ENCODE measurements around the gene PAPOLA. TPM values are rescaled to one million over a fixed set of nuclear protein-coding genes. Genes with fewer than 3 reads are reported as not detected.

Gene PAPOLA
- total RNA-seq, 3 donors from 2014 or later, result 110 to 254 (median 187) TPM

- H3K27ac ChIP-seq, result no peak overlapping the region
- no peak overlapping the region for H3K4me3 ChIP-seq
- no peaks in the 10 kb centered on the region for H3K9me3 ChIP-seq
- DNase-seq (ENCODE audit: low spot score in 2 of 2), result no peak
- H3K27me3 ChIP-seq, result no peaks in the 10 kb centered on the region
- H3K36me3 ChIP-seq, result no peaks in the 10 kb centered on the region
- H3K4me1 ChIP-seq, result no peaks in the 10 kb centered on the region
- intact Hi-C loops (cut with DNase I; ENCODE audit: low total_unique reads), result no loop called here
- TF ChIP-seq, protein P1, sequence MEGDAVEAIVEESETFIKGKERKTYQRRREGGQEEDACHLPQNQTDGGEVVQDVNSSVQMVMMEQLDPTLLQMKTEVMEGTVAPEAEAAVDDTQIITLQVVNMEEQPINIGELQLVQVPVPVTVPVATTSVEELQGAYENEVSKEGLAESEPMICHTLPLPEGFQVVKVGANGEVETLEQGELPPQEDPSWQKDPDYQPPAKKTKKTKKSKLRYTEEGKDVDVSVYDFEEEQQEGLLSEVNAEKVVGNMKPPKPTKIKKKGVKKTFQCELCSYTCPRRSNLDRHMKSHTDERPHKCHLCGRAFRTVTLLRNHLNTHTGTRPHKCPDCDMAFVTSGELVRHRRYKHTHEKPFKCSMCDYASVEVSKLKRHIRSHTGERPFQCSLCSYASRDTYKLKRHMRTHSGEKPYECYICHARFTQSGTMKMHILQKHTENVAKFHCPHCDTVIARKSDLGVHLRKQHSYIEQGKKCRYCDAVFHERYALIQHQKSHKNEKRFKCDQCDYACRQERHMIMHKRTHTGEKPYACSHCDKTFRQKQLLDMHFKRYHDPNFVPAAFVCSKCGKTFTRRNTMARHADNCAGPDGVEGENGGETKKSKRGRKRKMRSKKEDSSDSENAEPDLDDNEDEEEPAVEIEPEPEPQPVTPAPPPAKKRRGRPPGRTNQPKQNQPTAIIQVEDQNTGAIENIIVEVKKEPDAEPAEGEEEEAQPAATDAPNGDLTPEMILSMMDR (IDR thresholded peaks at IDR 0.05), result no peak
- no peak for TF ChIP-seq POLR2AphosphoS5 (IDR thresholded peaks at IDR 0.05)
- no peak for TF ChIP-seq POLR2A (IDR thresholded peaks at IDR 0.05)
Observed at GRCh38 chr14:96478119-96478518, 24.1 kb upstream of the PAPOLA start.

- no peaks in the 10 kb centered on the region for H3K9me3 ChIP-seq
- TF ChIP-seq, protein P1 (IDR thresholded peaks at IDR 0.05), result no peak
- TF ChIP-seq POLR2A (IDR thresholded peaks at IDR 0.05), result no peak
- TF ChIP-seq POLR2AphosphoS5 (IDR thresholded peaks at IDR 0.05), result no peak
- no peaks in the 10 kb centered on the region for H3K36me3 ChIP-seq
- H3K4me1 ChIP-seq, result no peaks in the 10 kb centered on the region
- H3K27me3 ChIP-seq, result no peaks in the 10 kb centered on the region
- H3K27ac ChIP-seq, result no peak overlapping the region
- no peak for DNase-seq (ENCODE audit: low spot score in 2 of 2)
- intact Hi-C loops (cut with DNase I; ENCODE audit: low total_unique reads), result no loop called here
- H3K4me3 ChIP-seq, result no peak overlapping the region
Observed at GRCh38 chr14:96479435-96480146, 22.6 kb upstream of the PAPOLA start.

GRCh38 chr14:96481731-96482314, 20.4 kb upstream of the PAPOLA start:
- Histone ChIP-seq H3K9me3 (no peaks in the 10 kb centered on the region), H3K4me3 (no peak overlapping the region), H3K27me3 (no peaks in the 10 kb centered on the region), H3K36me3 (no peaks in the 10 kb centered on the region), H3K4me1 (no peaks in the 10 kb centered on the region), H3K27ac (no peak overlapping the region)
- DNase-seq (ENCODE audit: low spot score in 2 of 2), result no peak
- intact Hi-C loops (cut with DNase I; ENCODE audit: low total_unique reads), result no loop called here
- TF ChIP-seq POLR2AphosphoS5 (IDR thresholded peaks at IDR 0.05) (no peak), POLR2A (IDR thresholded peaks at IDR 0.05) (no peak)
- TF ChIP-seq, protein P1 (IDR thresholded peaks at IDR 0.05), result no peak

- H3K9me3 ChIP-seq, result no peaks in the 10 kb centered on the region
- H3K4me3 ChIP-seq, result no peak overlapping the region
- no peak for DNase-seq (ENCODE audit: low spot score in 2 of 2)
- H3K4me1 ChIP-seq, result no peaks in the 10 kb centered on the region
- intact Hi-C loops (cut with DNase I; ENCODE audit: low total_unique reads), result no loop called here
- H3K36me3 ChIP-seq, result no peaks in the 10 kb centered on the region
- no peak overlapping the region for H3K27ac ChIP-seq
- no peaks in the 10 kb centered on the region for H3K27me3 ChIP-seq
- TF ChIP-seq, protein P1 (IDR thresholded peaks at IDR 0.05), result no peak
- no peak for TF ChIP-seq POLR2A (IDR thresholded peaks at IDR 0.05)
- no peak for TF ChIP-seq POLR2AphosphoS5 (IDR thresholded peaks at IDR 0.05)
Observed at GRCh38 chr14:96482986-96483385, 19.2 kb upstream of the PAPOLA start.

- H3K4me3 ChIP-seq, result no peak overlapping the region
Observed at GRCh38 chr14:96484399-96484798, 17.8 kb upstream of the PAPOLA start.

More at GRCh38 chr14:96484399-96484798, 17.8 kb upstream of the PAPOLA start:
- Histone ChIP-seq H3K27me3 (no peaks in the 10 kb centered on the region), H3K9me3 (no peaks in the 10 kb centered on the region), H3K36me3 (no peaks in the 10 kb centered on the region), H3K27ac (no peak overlapping the region), H3K4me1 (no peaks in the 10 kb centered on the region)
- TF ChIP-seq POLR2AphosphoS5 (IDR thresholded peaks at IDR 0.05), result no peak
- TF ChIP-seq, protein P1 (IDR thresholded peaks at IDR 0.05), result no peak
- no peak for TF ChIP-seq POLR2A (IDR thresholded peaks at IDR 0.05)
- intact Hi-C loops (cut with DNase I; ENCODE audit: low total_unique reads), result no loop called here
- DNase-seq (ENCODE audit: low spot score in 2 of 2), result no peak

All from breast epithelium (tissue), 4 donors.